A549 (cell line): ENCODE data around the gene CELF1. TPM values are rescaled to one million over a fixed set of nuclear protein-coding genes. Genes with fewer than 3 reads are reported as not detected.

Experiments
- ATAC-seq, 2 experiments: fragments of 200-7000 bp in 1 of 2; fragments of >200 bp in 1 of 2; cut with Nextera tagmentation in 1 of 2; cut with Tn5 transposase in 1 of 2; 3 replicates each; pipeline versions ENCODE4 v1.8.0 to v1.9.1; 2018 to 2020; ENCODE audit warnings: mild to moderate bottlenecking in 1 of 2, moderate library complexity in 1 of 2
- CTCF ChIA-PET: fragments of 300-600 bp; sonication (Branson Sonifier 250); formaldehyde crosslinking; extraction: SDS; loops from one replicate; lab custom pipeline; 2021; ENCODE audit warnings: antibody characterized with exemption, inconsistent platforms; lab: Yijun Ruan, JAX
- POLR2A ChIA-PET: fragments of 350-600 bp; formaldehyde crosslinking; extraction: SDS; loops from one replicate; lab custom pipeline; 2021; ENCODE audit warnings: antibody characterized with exemption, inconsistent platforms; lab: Yijun Ruan, JAX
- DNase-seq, 2 experiments: peaks; one replicate each; pipeline versions ENCODE4 v3.0.0 to v3.0.0-alpha.2; 2011 to 2016; ENCODE audit warnings: low read depth in 1 of 2, low spot score in 1 of 2
- FAIRE-seq: peaks from 2 replicates; lab custom pipeline; 2011; peaks lifted over from hg19 to GRCh38; lab: Jason Lieb, UNC
- H3K27ac ChIP-seq, 2 experiments: fragments of >200 bp; sonication (Bioruptor Twin); formaldehyde crosslinking; 3 replicates each; pipeline ENCODE4 v1.5.1; 2016 to 2017
- H3K4me1 ChIP-seq: fragments of >200 bp; sonication (Bioruptor Twin); formaldehyde crosslinking; 3 replicates; pipeline ENCODE4 v1.6.1; 2016
- H3K4me2 ChIP-seq: fragments of >200 bp; sonication (Bioruptor Twin); formaldehyde crosslinking; 3 replicates; pipeline ENCODE4 v1.6.1; 2016
- H3K4me3 ChIP-seq: fragments of >200 bp; sonication (Bioruptor Twin); formaldehyde crosslinking; 3 replicates; pipeline ENCODE4 v1.5.1; 2016
- H3K9me3 ChIP-seq: fragments of >200 bp; sonication (Bioruptor Twin); formaldehyde crosslinking; 3 replicates; pipeline ENCODE4 v1.6.1; 2016
- CEBPB ChIP-seq, 2 experiments: fragments of >200 bp in 1 of 2; sonication (Bioruptor Twin) in 1 of 2; formaldehyde crosslinking in 1 of 2; IDR thresholded peaks; 2 replicates each; pipeline ENCODE4 v1.6.1; 2012 to 2016
- CTCF ChIP-seq: fragments of >200 bp; sonication (Bioruptor Twin); formaldehyde crosslinking; IDR thresholded peaks from 3 replicates; pipeline ENCODE4 v1.5.1; 2016
- EHMT2 ChIP-seq: fragments of 200-600 bp; sonication (generic); IDR thresholded peaks from 2 replicates; pipeline ENCODE4 v1.6.1; 2016; ENCODE audit warnings: antibody characterized with exemption, low read depth, mild to moderate bottlenecking, moderate library complexity
- ELK1 ChIP-seq: fragments of 150-350 bp; IDR thresholded peaks from 2 replicates; pipeline ENCODE4 v1.6.1; 2014; ENCODE audit warnings: low read depth, mild to moderate bottlenecking, low read length
- GATA3 ChIP-seq: IDR thresholded peaks from 2 replicates; pipeline ENCODE4 v1.6.1; 2012; ENCODE audit warnings: borderline replicate concordance
- HEYL ChIP-seq: fragments of 250-450 bp; sonication (Bioruptor Pico); IDR thresholded peaks from 2 replicates; pipeline ENCODE4 v1.8.0; 2021; ENCODE audit warnings: mild to moderate bottlenecking, moderate library complexity
- HOXB5 ChIP-seq: fragments of 250-450 bp; sonication (Bioruptor Pico); IDR thresholded peaks from 2 replicates; pipeline ENCODE4 v1.5.0; 2020; ENCODE audit warnings: mild to moderate bottlenecking, moderate library complexity
- JUNB ChIP-seq: fragments of >200 bp; sonication (Bioruptor Twin); formaldehyde crosslinking; IDR thresholded peaks from 2 replicates; pipeline ENCODE4 v1.6.1; 2016
- KDM5A ChIP-seq: fragments of 200-600 bp; sonication (generic); IDR thresholded peaks from 2 replicates; pipeline ENCODE4 v1.6.1; 2016; ENCODE audit warnings: antibody characterized with exemption, mild to moderate bottlenecking
- MYC ChIP-seq: IDR thresholded peaks from 2 replicates; pipeline ENCODE4 v1.6.1; 2012; ENCODE audit warnings: mild to moderate bottlenecking, inconsistent platforms, low read length, improper control_type of control experiment, borderline replicate concordance
- NPAS2 ChIP-seq: fragments of 250-450 bp; sonication (Bioruptor Pico); IDR thresholded peaks from 2 replicates; pipeline ENCODE4 v1.8.0; 2022; ENCODE audit warnings: mild to moderate bottlenecking, moderate library complexity, borderline replicate concordance
- NR3C1 ChIP-seq: fragments of >200 bp; sonication (Bioruptor Twin); formaldehyde crosslinking; IDR thresholded peaks from 3 replicates; pipeline ENCODE4 v1.6.1; 2017
- PHF8 ChIP-seq: fragments of 200-600 bp; sonication (generic); IDR thresholded peaks from 2 replicates; pipeline ENCODE4 v1.6.1; 2016; ENCODE audit warnings: low read depth, mild to moderate bottlenecking, antibody characterized with exemption, moderate library complexity, borderline replicate concordance
- POLR2AphosphoS2 ChIP-seq: conservative IDR thresholded peaks from 2 replicates; pipeline ENCODE4 v1.6.1; 2012; ENCODE audit warnings: low read length, improper control_type of control experiment, inconsistent platforms
- RARB ChIP-seq: fragments of 250-450 bp; sonication (Bioruptor Pico); IDR thresholded peaks from 2 replicates; pipeline ENCODE4 v1.8.0; 2021; ENCODE audit warnings: mild to moderate bottlenecking, moderate library complexity
- RFX5 ChIP-seq: fragments of 450-650 bp; IDR thresholded peaks from 2 replicates; pipeline ENCODE4 v1.7.1; 2014; ENCODE audit warnings: antibody characterized with exemption, mild to moderate bottlenecking, moderate library complexity
- SMC3 ChIP-seq: fragments of >200 bp; sonication (Bioruptor Twin); formaldehyde crosslinking; IDR thresholded peaks from 3 replicates; pipeline ENCODE4 v1.6.1; 2018; ENCODE audit warnings: inconsistent platforms
- TFCP2L1 ChIP-seq: fragments of 250-450 bp; sonication (Bioruptor Pico); IDR thresholded peaks from 2 replicates; pipeline ENCODE4 v1.5.0; 2021; ENCODE audit warnings: mild to moderate bottlenecking
- TP53 ChIP-seq: fragments of 250-450 bp; sonication (Bioruptor Pico); IDR thresholded peaks from 2 replicates; pipeline ENCODE4 v1.5.0; 2021; ENCODE audit warnings: mild to moderate bottlenecking, moderate library complexity
- ZNF302 ChIP-seq: fragments of 250-450 bp; sonication (Bioruptor Pico); IDR thresholded peaks from 2 replicates; pipeline ENCODE4 v1.9.0; 2021; ENCODE audit warnings: inconsistent platforms, mild to moderate bottlenecking, moderate library complexity
- WGBS: methylation state at CpG from one replicate; pipeline ENCODE4 v1.1.6; 2017; ENCODE audit errors: missing lambda C conversion rate; 5-methylcytosine and 5-hydroxymethylcytosine counted together
- polyA plus RNA-seq, 4 experiments: library from polyadenylated mRNA; depleted of rRNA in 3 of 4; stranded (reverse); fragments of >200 nt; fragmentation: RNase III in 1 of 4; extraction: RNeasy Plus Mini Kit Qiagen cat#74134 plus additional on column Dnase treatment in 1 of 4; gene quantifications; 2 replicates in 3 of 4; 3 replicates in 1 of 4; pipeline ENCODE4 v1.2.3, GENCODE V29; 2011 to 2017
- TF ChIP-seq, protein P1 (sequence below): IDR thresholded peaks from 2 replicates; pipeline ENCODE4 v1.6.1; 2012
- TF ChIP-seq, protein P2 (sequence below): fragments of 450-650 bp; IDR thresholded peaks from 2 replicates; pipeline ENCODE4 v1.6.1; 2014; ENCODE audit warnings: antibody characterized with exemption

CELF1 gene
- polyA plus RNA-seq, 2 of the 4 experiments (the other 2 are of a cell fraction) = 53.8 to 138 TPM

GRCh38 chr11:47500121-47500520 is 52.8 kb downstream of the CELF1 start:
- no peak for DNase-seq
- ChIA-PET POLR2A (no interaction called here), CTCF (interaction anchor here (0.6 to 2.6 kb wide), 3 partner anchors 12 to 234 kb away, joined by 3 to 6 read pairs (median 4); no protein-coding TSS in a partner anchor)
- FAIRE-seq = no peak
- TF ChIP-seq NR3C1 (no peak), EHMT2 (no peak), SMC3 (no peak), TFCP2L1 (CRISPR knock-in tag) (no peak)
- Histone ChIP-seq H3K4me2 (no peak overlapping the region), H3K27ac (no peak overlapping the region), H3K4me1 (peaks cover 11% of the 10 kb centered on the region; the same call in 2 of the 3 replicates), H3K9me3 (no peaks in the 10 kb centered on the region), H3K4me3 (no peak overlapping the region)
- ATAC-seq = no peak

GRCh38 chr11:47499614-47500013 is 53.3 kb downstream of the CELF1 start:
- ATAC-seq = no peak

DNA sequence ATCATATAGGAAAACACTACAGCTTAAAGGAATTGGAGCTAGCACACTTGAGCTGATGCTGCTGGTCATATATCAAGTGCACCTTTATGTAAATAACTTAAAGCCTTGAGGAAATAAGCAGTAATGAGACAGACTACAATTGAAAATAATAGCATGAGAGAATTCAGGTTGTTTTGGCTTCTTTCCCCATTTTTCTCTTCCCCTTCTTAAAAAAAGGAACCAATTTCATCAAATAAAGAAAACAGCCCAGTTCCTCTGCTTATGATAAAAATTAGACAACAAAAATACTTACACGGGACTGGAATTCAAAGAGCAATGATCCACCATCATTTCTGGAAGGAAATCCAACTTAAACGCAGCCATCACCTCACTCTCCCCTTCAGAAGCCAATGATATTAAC is 53.8 kb downstream of the CELF1 start:
- Histone ChIP-seq H3K4me3 (no peak overlapping the region), H3K4me1 (peaks cover 12% of the 10 kb centered on the region; the same call in 2 of the 3 replicates), H3K4me2 (no peak overlapping the region), H3K27ac (no peak overlapping the region), H3K9me3 (no peaks in the 10 kb centered on the region)
- WGBS = 88% methylated on average over 2 of the region's 2 CpGs
- TF ChIP-seq CEBPB (IDR thresholded peaks at IDR 0.05) (no peak), KDM5A (no peak), POLR2AphosphoS2 (no peak)
- ATAC-seq (no peak), DNase-seq (no peak), FAIRE-seq (no peak)
- CTCF ChIA-PET = interaction anchor here (0.8 to 2.6 kb wide), 2 partner anchors 13 to 45 kb away, joined by 3 to 6 read pairs; no protein-coding TSS in a partner anchor
- POLR2A ChIA-PET = no interaction called here

More at GRCh38 chr11:47499614-47500013, 53.3 kb downstream of the CELF1 start:
- Histone ChIP-seq H3K4me3 (no peak overlapping the region), H3K4me1 (peaks cover 12% of the 10 kb centered on the region; the same call in 2 of the 3 replicates), H3K9me3 (no peaks in the 10 kb centered on the region), H3K27ac (no peak overlapping the region), H3K4me2 (no peak overlapping the region)
- DNase-seq (no peak), FAIRE-seq (no peak)
- WGBS = 97% methylated on average over 3 of the region's 3 CpGs
- CTCF ChIA-PET = interaction anchor here (0.8 to 2.6 kb wide), 2 partner anchors 13 to 45 kb away, joined by 3 to 6 read pairs; no protein-coding TSS in a partner anchor
- TF ChIP-seq NPAS2 = no peak
- no peak for TF ChIP-seq CTCF
- no peak for TF ChIP-seq RFX5
- no peak for TF ChIP-seq ZNF302 (CRISPR knock-in tag)
- TF ChIP-seq PHF8 = no peak
- no peak for TF ChIP-seq MYC
- TF ChIP-seq ELK1 = no peak
- TF ChIP-seq, protein P1, sequence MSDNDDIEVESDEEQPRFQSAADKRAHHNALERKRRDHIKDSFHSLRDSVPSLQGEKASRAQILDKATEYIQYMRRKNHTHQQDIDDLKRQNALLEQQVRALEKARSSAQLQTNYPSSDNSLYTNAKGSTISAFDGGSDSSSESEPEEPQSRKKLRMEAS = no peak
- TF ChIP-seq HOXB5 (CRISPR knock-in tag) = no peak
- TF ChIP-seq HEYL = no peak
- TF ChIP-seq JUNB = no peak
- no peak for TF ChIP-seq CEBPB (IDR thresholded peaks at IDR 0.05)
- no peak for TF ChIP-seq TP53 (CRISPR knock-in tag)
- no peak for TF ChIP-seq RARB (CRISPR knock-in tag)
- no peak for TF ChIP-seq GATA3
- TF ChIP-seq, protein P2, sequence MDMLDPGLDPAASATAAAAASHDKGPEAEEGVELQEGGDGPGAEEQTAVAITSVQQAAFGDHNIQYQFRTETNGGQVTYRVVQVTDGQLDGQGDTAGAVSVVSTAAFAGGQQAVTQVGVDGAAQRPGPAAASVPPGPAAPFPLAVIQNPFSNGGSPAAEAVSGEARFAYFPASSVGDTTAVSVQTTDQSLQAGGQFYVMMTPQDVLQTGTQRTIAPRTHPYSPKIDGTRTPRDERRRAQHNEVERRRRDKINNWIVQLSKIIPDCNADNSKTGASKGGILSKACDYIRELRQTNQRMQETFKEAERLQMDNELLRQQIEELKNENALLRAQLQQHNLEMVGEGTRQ = no peak
- POLR2A ChIA-PET = no interaction called here
